ENCODE results near the gene GATB. TPM values are rescaled to one million over a fixed set of nuclear protein-coding genes. Genes with fewer than 3 reads are reported as not detected.

GATB gene
- total and polyA plus RNA-seq, 12 donors = 39.1 to 168 (median 88.5) TPM

- H3K9me3 ChIP-seq = no peaks in the 10 kb centered on the region
Observed at GRCh38 chr4:151785484-151786157, 24.8 kb upstream of the GATB start.

GRCh38 chr4:151784706-151785105 is 23.9 kb upstream of the GATB start:
- Histone ChIP-seq H3K4me3 (no peak overlapping the region), H3K9me3 (no peaks in the 10 kb centered on the region), H3K4me1 (peaks cover 0 to 33% (median 9%) of the 10 kb centered on the region in 9 donors), H3K27me3 (no peaks in the 10 kb centered on the region), H3K36me3 (no peaks in the 10 kb centered on the region), H3K27ac (no peak overlapping the region)
- no peak for TF ChIP-seq CTCF (IDR thresholded peaks at IDR 0.05)
- DNase-seq = no peak
- ATAC-seq = no peak
- intact Hi-C loops (cut with DNase I) = no loop called here
- WGBS, 2 donors = 68 to 77% methylated on average over 5 of the region's 5 CpGs

More at GRCh38 chr4:151785484-151786157, 24.8 kb upstream of the GATB start:
- intact Hi-C loops (cut with DNase I) = no loop called here
- TF ChIP-seq CTCF (IDR thresholded peaks at IDR 0.05) = no peak
- no peak for DNase-seq
- H3K27me3 ChIP-seq = no peaks in the 10 kb centered on the region
- H3K36me3 ChIP-seq = no peaks in the 10 kb centered on the region
- H3K27ac ChIP-seq = no peak overlapping the region
- H3K4me3 ChIP-seq = no peak overlapping the region
- 87 to 93% methylated on average over 5 of the region's 5 CpGs for WGBS, 2 donors
- ATAC-seq = no peak
- H3K4me1 ChIP-seq = peaks cover 0 to 29% (median 7%) of the 10 kb centered on the region in 9 donors

GRCh38 chr4:151783867-151784266 is 23.1 kb upstream of the GATB start:
- no peak for TF ChIP-seq CTCF (IDR thresholded peaks at IDR 0.05)
- no peaks in the 10 kb centered on the region for H3K9me3 ChIP-seq
- no peak for DNase-seq
- no peak overlapping the region for H3K4me3 ChIP-seq
- no peak overlapping the region for H3K27ac ChIP-seq
- no peaks in the 10 kb centered on the region for H3K36me3 ChIP-seq
- intact Hi-C loops (cut with DNase I) = no loop called here
- H3K4me1 ChIP-seq = peaks cover 0 to 42% (median 9%) of the 10 kb centered on the region in 9 donors
- H3K27me3 ChIP-seq = no peaks in the 10 kb centered on the region
- ATAC-seq = no peak

- peak overlapping the region in 5 of 10 donors; percentile 46 to 79 (median 74) for H3K27ac ChIP-seq
- no peak for ATAC-seq
- TF ChIP-seq CTCF (IDR thresholded peaks at IDR 0.05) = no peak
Observed at GRCh38 chr4:151782296-151782695, 21.5 kb upstream of the GATB start.

More at GRCh38 chr4:151782296-151782695, 21.5 kb upstream of the GATB start:
- no peak for DNase-seq
- 80 to 83% methylated on average over 1 of the region's 1 CpG for WGBS, 2 donors
- no peak overlapping the region for H3K4me3 ChIP-seq
- no peaks in the 10 kb centered on the region for H3K9me3 ChIP-seq
- no peaks in the 10 kb centered on the region for H3K27me3 ChIP-seq
- intact Hi-C loops (cut with DNase I) = no loop called here
- H3K36me3 ChIP-seq = no peaks in the 10 kb centered on the region
- H3K4me1 ChIP-seq = peaks cover 0 to 37% (median 9%) of the 10 kb centered on the region in 9 donors
